HEK293 (cell line): ENCODE measurements around the gene MOV10L1.
A peak's percentile ranks its signal among the peaks of the same experiment; 100 is the strongest.

Experiments
- CTCF ChIA-PET: fragments of 350-600 bp; formaldehyde crosslinking; extraction: SDS; loops from one replicate; lab custom pipeline; 2021; ENCODE audit warnings: antibody characterized with exemption; lab: Yijun Ruan, JAX
- POLR2A ChIA-PET: fragments of 300-600 bp; formaldehyde crosslinking; extraction: SDS; loops from one replicate; lab custom pipeline; 2020; ENCODE audit warnings: antibody characterized with exemption, inconsistent platforms; lab: Yijun Ruan, JAX
- H3K27ac ChIP-seq: fragments of 200-500 bp; sonication (Bioruptor generic); 2 replicates; pipeline ENCODE4 v1.5.1; 2014; ENCODE audit warnings: low read depth, low read length, control low read depth, inconsistent platforms; ENCODE audit errors: extremely low read depth
- H3K36me3 ChIP-seq, 2 experiments: fragments of 200-500 bp in 1 of 2; sonication (Bioruptor generic) in 1 of 2; 1 replicate in 1 of 2; 2 replicates in 1 of 2; pipeline ENCODE4 v1.5.1; 2014 to 2017; ENCODE audit warnings: inconsistent platforms in 2 of 2, low read length in 2 of 2; ENCODE audit not compliant: control insufficient read depth in 2 of 2, insufficient read depth in 1 of 2
- H3K4me1 ChIP-seq: fragments of 200-500 bp; sonication (Bioruptor generic); 2 replicates; pipeline ENCODE4 v1.5.1; 2014; ENCODE audit warnings: mild to moderate bottlenecking, low read length, inconsistent platforms; ENCODE audit not compliant: control insufficient read depth, insufficient read depth
- H3K4me3 ChIP-seq: 2 replicates; pipeline ENCODE4 v1.5.1; 2011; ENCODE audit warnings: low read depth, mild to moderate bottlenecking, control low read depth, low read length, moderate library complexity
- H3K9me3 ChIP-seq: fragments of 200-500 bp; sonication (Bioruptor generic); 2 replicates; pipeline ENCODE4 v1.5.1; 2014; ENCODE audit warnings: low read depth, low read length, inconsistent platforms; ENCODE audit not compliant: control insufficient read depth, insufficient read depth
- FEZF1 ChIP-seq: fragments of 450-650 bp; formaldehyde crosslinking; IDR thresholded peaks from 2 replicates; pipeline ENCODE4 v1.5.1; 2016; ENCODE audit warnings: missing biosample characterization, missing genetic modification characterization
- IKZF3 ChIP-seq: fragments of 450-650 bp; IDR thresholded peaks from 2 replicates; pipeline ENCODE4 v1.5.0; 2018; ENCODE audit warnings: missing biosample characterization, mild to moderate bottlenecking, missing genetic modification characterization, moderate library complexity
- KLF9 ChIP-seq: fragments of 450-650 bp; formaldehyde crosslinking; IDR thresholded peaks from 2 replicates; pipeline ENCODE4 v1.5.1; 2016; ENCODE audit warnings: missing biosample characterization, missing genetic modification characterization, low read depth
- MEIS1 ChIP-seq: sonication (generic); formaldehyde crosslinking; IDR thresholded peaks from 2 replicates; pipeline ENCODE4 v1.8.1; 2022; ENCODE audit warnings: missing genetic modification reagents, mild to moderate bottlenecking, borderline replicate concordance
- ZBTB17 ChIP-seq: fragments of 450-650 bp; formaldehyde crosslinking; IDR thresholded peaks from 2 replicates; pipeline ENCODE4 v1.5.1; 2016; ENCODE audit warnings: missing biosample characterization, missing genetic modification characterization
- ZIC2 ChIP-seq: fragments of 450-650 bp; formaldehyde crosslinking; IDR thresholded peaks from 2 replicates; pipeline ENCODE4 v1.5.1; 2016; ENCODE audit warnings: missing biosample characterization, missing genetic modification characterization
- ZNF146 ChIP-seq: fragments of 450-650 bp; formaldehyde crosslinking; IDR thresholded peaks from 2 replicates; pipeline ENCODE4 v1.5.1; 2016; ENCODE audit warnings: missing biosample characterization, missing genetic modification characterization
- ZNF155 ChIP-seq: fragments of 450-650 bp; formaldehyde crosslinking; IDR thresholded peaks from 2 replicates; pipeline ENCODE4 v1.5.1; 2016; ENCODE audit warnings: missing biosample characterization, missing genetic modification characterization
- ZNF175 ChIP-seq: fragments of 450-650 bp; formaldehyde crosslinking; IDR thresholded peaks from 2 replicates; pipeline ENCODE4 v1.5.1; 2016; ENCODE audit warnings: missing biosample characterization, missing genetic modification characterization
- ZNF2 ChIP-seq: fragments of 450-650 bp; formaldehyde crosslinking; IDR thresholded peaks from 2 replicates; pipeline ENCODE4 v1.5.1; 2016; ENCODE audit warnings: missing biosample characterization, missing genetic modification characterization
- ZNF248 ChIP-seq: fragments of 450-650 bp; formaldehyde crosslinking; IDR thresholded peaks from 2 replicates; pipeline ENCODE4 v1.5.1; 2017; ENCODE audit warnings: missing biosample characterization, missing genetic modification characterization
- ZNF274 ChIP-seq, 2 experiments: fragments of 200-500 bp in 1 of 2; fragments of 450-650 bp in 1 of 2; sonication (Bioruptor generic) in 1 of 2; formaldehyde crosslinking in 1 of 2; IDR thresholded peaks; 2 replicates each; pipeline versions ENCODE4 v1.5.1 to v1.6.1; 2014 to 2016; ENCODE audit warnings: borderline replicate concordance in 1 of 2, inconsistent platforms in 1 of 2, low read length in 1 of 2, missing biosample characterization in 1 of 2, missing genetic modification characterization in 1 of 2
- ZNF324 ChIP-seq: fragments of 450-650 bp; formaldehyde crosslinking; IDR thresholded peaks from 2 replicates; pipeline ENCODE4 v1.5.1; 2016; ENCODE audit warnings: missing biosample characterization, missing genetic modification characterization
- ZNF335 ChIP-seq: fragments of 450-650 bp; formaldehyde crosslinking; conservative IDR thresholded peaks from 2 replicates; pipeline ENCODE4 v1.5.1; 2016; ENCODE audit warnings: missing biosample characterization, missing genetic modification characterization
- ZNF362 ChIP-seq: fragments of 450-650 bp; formaldehyde crosslinking; IDR thresholded peaks from 2 replicates; pipeline ENCODE4 v1.5.1; 2016; ENCODE audit warnings: missing biosample characterization, missing genetic modification characterization
- ZNF394 ChIP-seq: fragments of 450-650 bp; formaldehyde crosslinking; IDR thresholded peaks from 2 replicates; pipeline ENCODE4 v1.5.1; 2016; ENCODE audit warnings: missing biosample characterization, missing genetic modification characterization, mild to moderate bottlenecking, moderate library complexity, borderline replicate concordance
- ZNF398 ChIP-seq: fragments of 450-650 bp; formaldehyde crosslinking; IDR thresholded peaks from 2 replicates; pipeline ENCODE4 v1.5.1; 2017; ENCODE audit warnings: missing biosample characterization, missing genetic modification characterization
- ZNF433 ChIP-seq: fragments of 450-650 bp; formaldehyde crosslinking; IDR thresholded peaks from 2 replicates; pipeline ENCODE4 v1.5.1; 2016; ENCODE audit warnings: missing biosample characterization, missing genetic modification characterization, low read depth
- ZNF521 ChIP-seq: fragments of 450-650 bp; formaldehyde crosslinking; IDR thresholded peaks from 2 replicates; pipeline ENCODE4 v1.5.1; 2017; ENCODE audit warnings: missing biosample characterization, mild to moderate bottlenecking, missing genetic modification characterization
- ZNF529 ChIP-seq: fragments of 450-650 bp; formaldehyde crosslinking; IDR thresholded peaks from 2 replicates; pipeline ENCODE4 v1.5.1; 2017; ENCODE audit warnings: missing genetic modification characterization, missing biosample characterization; ENCODE audit not compliant: insufficient replicate concordance
- ZNF549 ChIP-seq: fragments of 450-650 bp; IDR thresholded peaks from 2 replicates; pipeline ENCODE4 v1.5.1; 2018; ENCODE audit warnings: missing biosample characterization, missing genetic modification characterization, mild to moderate bottlenecking, inconsistent platforms, moderate library complexity
- ZNF571 ChIP-seq: fragments of 450-650 bp; formaldehyde crosslinking; IDR thresholded peaks from 2 replicates; pipeline ENCODE4 v1.5.0; 2017; ENCODE audit warnings: missing biosample characterization, missing genetic modification characterization
- ZNF596 ChIP-seq: fragments of 450-650 bp; IDR thresholded peaks from 2 replicates; pipeline ENCODE4 v1.5.0; 2018; ENCODE audit warnings: missing biosample characterization, mild to moderate bottlenecking, missing genetic modification characterization, moderate library complexity
- ZNF629 ChIP-seq: fragments of 450-650 bp; formaldehyde crosslinking; IDR thresholded peaks from 2 replicates; pipeline ENCODE4 v1.5.1; 2017; ENCODE audit warnings: missing biosample characterization, missing genetic modification characterization
- ZNF639 ChIP-seq: fragments of 450-650 bp; formaldehyde crosslinking; IDR thresholded peaks from 2 replicates; pipeline ENCODE4 v1.5.1; 2016; ENCODE audit warnings: missing biosample characterization, missing genetic modification characterization
- ZNF654 ChIP-seq: fragments of 450-650 bp; formaldehyde crosslinking; IDR thresholded peaks from 2 replicates; pipeline ENCODE4 v1.5.1; 2016; ENCODE audit warnings: low read depth, missing biosample characterization, missing genetic modification characterization
- ZNF660 ChIP-seq: fragments of 450-650 bp; IDR thresholded peaks from 2 replicates; pipeline ENCODE4 v1.5.1; 2018; ENCODE audit warnings: missing biosample characterization, mild to moderate bottlenecking, missing genetic modification characterization
- ZNF677 ChIP-seq: fragments of 450-650 bp; IDR thresholded peaks from 2 replicates; pipeline ENCODE4 v1.5.0; 2018; ENCODE audit warnings: missing biosample characterization, mild to moderate bottlenecking, missing genetic modification characterization, moderate library complexity
- ZNF776 ChIP-seq: fragments of 450-650 bp; formaldehyde crosslinking; IDR thresholded peaks from 2 replicates; pipeline ENCODE4 v1.5.0; 2017; ENCODE audit warnings: missing biosample characterization, missing genetic modification characterization, borderline replicate concordance
- ZSCAN4 ChIP-seq: fragments of 450-650 bp; formaldehyde crosslinking; IDR thresholded peaks from 2 replicates; pipeline ENCODE4 v1.5.1; 2017; ENCODE audit warnings: missing biosample characterization, missing genetic modification characterization

MOV10L1 gene

GRCh38 chr22:50188356-50188755 lies 98.5 kb downstream of the MOV10L1 start (continued):
- TF ChIP-seq ZNF639 (tag by site-specific recombination) (no peak), ZNF324 (no peak), ZNF394 (tag by site-specific recombination) (0 out of 2 replicates have a peak, but pooled peaks have one; percentile 46), ZNF433 (tag by site-specific recombination) (no peak), ZNF146 (no peak)
- TF ChIP-seq, all 188 proteins: peak for 2

GRCh38 chr22:50189184-50189848 lies 99.5 kb downstream of the MOV10L1 start:
- ChIA-PET CTCF (interaction anchor here (1.3 to 2.5 kb wide), 4 partner anchors 10 to 41 kb away, joined by 3 to 10 read pairs (median 5); no protein-coding TSS in a partner anchor), POLR2A (no interaction called here)
- Histone ChIP-seq H3K36me3 (peaks cover 4 to 43% of the 10 kb centered on the region in 2 experiments; a peak in 2 of 3 replicates), H3K27ac (peak overlapping the region; percentile 40), H3K4me3 (no peak overlapping the region), H3K9me3 (no peaks in the 10 kb centered on the region), H3K4me1 (peaks cover 30% of the 10 kb centered on the region)
- TF ChIP-seq ZNF362 (tag by site-specific recombination) (no peak), ZNF571 (tag by site-specific recombination) (no peak), ZNF433 (tag by site-specific recombination) (no peak), ZNF335 (no peak), ZNF398 (tag by site-specific recombination) (no peak), ZNF175 (tag by site-specific recombination) (no peak), ZNF629 (tag by site-specific recombination) (0 out of 2 replicates have a peak, but pooled peaks have one; percentile 11), IKZF3 (tag by site-specific recombination) (no peak), ZSCAN4 (no peak), ZNF529 (tag by site-specific recombination) (no peak), ZNF677 (tag by site-specific recombination) (no peak), ZNF549 (tag by site-specific recombination) (no peak), ZIC2 (tag by site-specific recombination) (peak; percentile 53), ZNF596 (no peak), MEIS1 (CRISPR knock-in tag) (no peak), ZNF654 (tag by site-specific recombination) (no peak), ZNF776 (tag by site-specific recombination) (no peak), ZBTB17 (tag by site-specific recombination) (no peak), ZNF660 (tag by site-specific recombination) (no peak), FEZF1 (tag by site-specific recombination) (no peak), ZNF274 (IDR thresholded peaks at IDR 0.05; ENCODE audit: low read length) (no peak), ZNF274 (tag by site-specific recombination; IDR thresholded peaks at IDR 0.05; ENCODE audit: borderline replicate concordance) (no peak), ZNF248 (tag by site-specific recombination) (no peak), ZNF521 (no peak), ZNF2 (tag by site-specific recombination) (peak; percentile 19; the same call in 1 of the 2 replicates), KLF9 (tag by site-specific recombination) (no peak), ZNF155 (tag by site-specific recombination) (no peak)
